Esophagus muscularis mucosa (tissue), 4 donors: Measurements from ENCODE around the gene TMEM132A. TPM values are rescaled to one million over a fixed set of nuclear protein-coding genes. Genes with fewer than 3 reads are reported as not detected.

Experiments
- DNase-seq: peaks from one replicate; pipeline ENCODE4 v3.0.0-alpha.2; 2017; ENCODE audit errors: extremely low spot score
- H3K27ac ChIP-seq, 4 donors: fragments of 200-600 bp; sonication (generic); replicated peaks in 1 of 4; 1 replicate in 3 of 4; 2 replicates in 1 of 4; pipeline ENCODE4 v1.5.1; 2016 to 2019; ENCODE audit warnings: mild to moderate bottlenecking in 1 of 4
- H3K27me3 ChIP-seq, 4 donors: fragments of 200-600 bp; sonication (generic); one replicate each; pipeline versions ENCODE4 v1.5.1 to v1.6.0; 2016 to 2019
- H3K36me3 ChIP-seq, 4 donors: fragments of 200-600 bp; sonication (generic); one replicate each; pipeline ENCODE4 v1.5.1; 2016 to 2019
- H3K4me1 ChIP-seq, 4 donors: fragments of 200-600 bp; sonication (generic); one replicate each; pipeline ENCODE4 v1.5.1; 2016 to 2019
- H3K4me3 ChIP-seq, 4 donors: fragments of 200-600 bp; sonication (generic); 1 replicate in 2 of 4; 2 replicates in 2 of 4; pipeline ENCODE4 v1.5.1; 2016 to 2019; ENCODE audit warnings: mild to moderate bottlenecking in 4 of 4, moderate library complexity in 1 of 4
- H3K9me3 ChIP-seq, 4 donors: fragments of 200-600 bp; sonication (generic); 1 replicate in 3 of 4; 2 replicates in 1 of 4; pipeline ENCODE4 v1.5.1; 2016 to 2019
- EP300 ChIP-seq: sonication (generic); formaldehyde crosslinking; IDR thresholded peaks from one replicate; pipeline ENCODE4 v1.6.1; 2017; ENCODE audit warnings: antibody characterized with exemption
- POLR2A ChIP-seq: fragments of 450-650 bp; IDR thresholded peaks from one replicate; pipeline ENCODE4 v1.6.1; 2017; ENCODE audit warnings: antibody characterized with exemption, moderate library complexity, mild to moderate bottlenecking, low read depth
- POLR2AphosphoS5 ChIP-seq, 2 donors: sonication (generic); formaldehyde crosslinking; IDR thresholded peaks; one replicate each; pipeline ENCODE4 v1.6.1; 2017; ENCODE audit warnings: antibody characterized with exemption in 2 of 2
- WGBS: methylation state at CpG from one replicate; pipeline ENCODE4 v1.1.5; 2018; 5-methylcytosine and 5-hydroxymethylcytosine counted together
- intact Hi-C: fragments of 100-400 bp; cut with DNase I; formaldehyde crosslinking; loops from one replicate; pipeline ENCODE4 v1.15.1; 2023
- total RNA-seq, 4 donors: library from RNA; depleted of rRNA; stranded (reverse); fragments of >200 nt; gene quantifications; one replicate each; pipeline versions ENCODE4 v1.1.0 to v1.2.1, GENCODE V29; 2016
- TF ChIP-seq, protein P1 (sequence below), 3 experiments: fragments of 200-600 bp in 2 of 3; fragments of 450-650 bp in 1 of 3; sonication (generic) in 2 of 3; IDR thresholded peaks; one replicate each; pipeline ENCODE4 v1.5.1; 2017 to 2019; ENCODE audit warnings: antibody characterized with exemption in 3 of 3, mild to moderate bottlenecking in 2 of 3, moderate library complexity in 1 of 3

Gene TMEM132A
- total RNA-seq, 4 donors from 2014 or later: 2.9 to 9.3 (median 6.8) TPM

GRCh38 chr11:60934124-60934789 lies 10.0 kb downstream of the TMEM132A start:
- no peak overlapping the region for H3K4me3 ChIP-seq
- TF ChIP-seq POLR2A (no peak), POLR2AphosphoS5 (IDR thresholded peaks at IDR 0.05) (no peak), EP300 (no peak)
- TF ChIP-seq, protein P1, sequence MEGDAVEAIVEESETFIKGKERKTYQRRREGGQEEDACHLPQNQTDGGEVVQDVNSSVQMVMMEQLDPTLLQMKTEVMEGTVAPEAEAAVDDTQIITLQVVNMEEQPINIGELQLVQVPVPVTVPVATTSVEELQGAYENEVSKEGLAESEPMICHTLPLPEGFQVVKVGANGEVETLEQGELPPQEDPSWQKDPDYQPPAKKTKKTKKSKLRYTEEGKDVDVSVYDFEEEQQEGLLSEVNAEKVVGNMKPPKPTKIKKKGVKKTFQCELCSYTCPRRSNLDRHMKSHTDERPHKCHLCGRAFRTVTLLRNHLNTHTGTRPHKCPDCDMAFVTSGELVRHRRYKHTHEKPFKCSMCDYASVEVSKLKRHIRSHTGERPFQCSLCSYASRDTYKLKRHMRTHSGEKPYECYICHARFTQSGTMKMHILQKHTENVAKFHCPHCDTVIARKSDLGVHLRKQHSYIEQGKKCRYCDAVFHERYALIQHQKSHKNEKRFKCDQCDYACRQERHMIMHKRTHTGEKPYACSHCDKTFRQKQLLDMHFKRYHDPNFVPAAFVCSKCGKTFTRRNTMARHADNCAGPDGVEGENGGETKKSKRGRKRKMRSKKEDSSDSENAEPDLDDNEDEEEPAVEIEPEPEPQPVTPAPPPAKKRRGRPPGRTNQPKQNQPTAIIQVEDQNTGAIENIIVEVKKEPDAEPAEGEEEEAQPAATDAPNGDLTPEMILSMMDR (IDR thresholded peaks at IDR 0.05): no peak
- no peak overlapping the region for H3K27ac ChIP-seq
- H3K9me3 ChIP-seq: no peaks in the 10 kb centered on the region
- peaks cover 7 to 13% (median 10%) of the 10 kb centered on the region in 4 donors for H3K4me1 ChIP-seq
- DNase-seq: no peak
- H3K36me3 ChIP-seq: peaks cover 0 to 28% (median 22%) of the 10 kb centered on the region in 4 donors
- intact Hi-C loops: no loop called here
- peaks cover 0 to 5% (median 0%) of the 10 kb centered on the region in 4 donors for H3K27me3 ChIP-seq
- 85% methylated on average over 46 of the region's 57 CpGs for WGBS

- H3K27ac ChIP-seq: no peak overlapping the region
- H3K9me3 ChIP-seq: no peaks in the 10 kb centered on the region
- no peak overlapping the region for H3K4me3 ChIP-seq
- TF ChIP-seq EP300 (no peak), POLR2AphosphoS5 (IDR thresholded peaks at IDR 0.05) (no peak), POLR2A (no peak)
- TF ChIP-seq, protein P1 (IDR thresholded peaks at IDR 0.05): no peak
- H3K4me1 ChIP-seq: peaks cover 7 to 13% (median 10%) of the 10 kb centered on the region in 4 donors
- 90% methylated on average over 15 of the region's 21 CpGs for WGBS
- no peak for DNase-seq
- H3K36me3 ChIP-seq: peaks cover 0 to 35% (median 27%) of the 10 kb centered on the region in 4 donors
- peaks cover 0 to 2% (median 0%) of the 10 kb centered on the region in 4 donors for H3K27me3 ChIP-seq
- intact Hi-C loops: no loop called here
Observed at GRCh38 chr11:60934790-60935605, 10.7 kb downstream of the TMEM132A start.

- no peaks in the 10 kb centered on the region for H3K9me3 ChIP-seq
- intact Hi-C loops: no loop called here
- DNase-seq: no peak
- TF ChIP-seq, protein P1 (IDR thresholded peaks at IDR 0.05): no peak
- TF ChIP-seq POLR2AphosphoS5 (IDR thresholded peaks at IDR 0.05): peak in 1 of 2 donors; percentile 2
- no peak for TF ChIP-seq POLR2A
- TF ChIP-seq EP300: no peak
- H3K4me3 ChIP-seq: no peak overlapping the region
- H3K27ac ChIP-seq: peak overlapping the region in 2 of 4 donors; percentile 31 to 62
- WGBS: 85% methylated on average over 16 of the region's 27 CpGs
- H3K27me3 ChIP-seq: no peaks in the 10 kb centered on the region
- H3K4me1 ChIP-seq: peaks cover 7 to 13% (median 10%) of the 10 kb centered on the region in 4 donors
- peaks cover 0 to 41% (median 35%) of the 10 kb centered on the region in 4 donors for H3K36me3 ChIP-seq
Observed at GRCh38 chr11:60935676-60936442, 11.6 kb downstream of the TMEM132A start.

GRCh38 chr11:60936467-60937143 lies 12.3 kb downstream of the TMEM132A start:
- intact Hi-C loops: no loop called here
- TF ChIP-seq POLR2A (no peak), EP300 (no peak), POLR2AphosphoS5 (IDR thresholded peaks at IDR 0.05) (no peak)
- TF ChIP-seq, protein P1 (IDR thresholded peaks at IDR 0.05): no peak
- Histone ChIP-seq H3K9me3 (no peaks in the 10 kb centered on the region), H3K27ac (peak overlapping the region; percentile 20 to 62 (median 27)), H3K36me3 (peaks cover 0 to 48% (median 42%) of the 10 kb centered on the region in 4 donors), H3K4me3 (no peak overlapping the region), H3K4me1 (peaks cover 7 to 13% (median 10%) of the 10 kb centered on the region in 4 donors), H3K27me3 (no peaks in the 10 kb centered on the region)
- no peak for DNase-seq
- 88% methylated on average over 3 of the region's 18 CpGs for WGBS
